Activated T-cell treated with anti-CD3 and anti-CD28 coated beads for 48 hours (primary cell): ENCODE measurements around the gene NFE2L2.
A peak's percentile ranks its signal among the peaks of the same experiment; 100 is the strongest.
"Not testable (repeated sequence)": the region's sequence is repeated elsewhere in the genome, so short reads cannot be mapped to it uniquely, and the experiment has no call there.

Experiments used
- DNase-seq: peaks from one replicate; pipeline ENCODE4 v3.0.0-alpha.2; 2020; ENCODE audit warnings: low read depth

The NFE2L2 gene

GRCh38 chr2:177264693-177265587 lies at the start of gene NFE2L2:
NFE2L2 (minus strand) TSS chr2:177264727; CDS start chr2:177264576, 151 bp downstream.
- peak; percentile 94 for DNase-seq

GRCh38 chr2:177314194-177314593 lies 49.7 kb upstream of the NFE2L2 start:
- DNase-seq = no peak

GRCh38 chr2:177313162-177313781 lies 48.7 kb upstream of the NFE2L2 start:
- no peak for DNase-seq

GRCh38 chr2:177312562-177312961 lies 48.0 kb upstream of the NFE2L2 start:
- DNase-seq = no peak

- not testable (repeated sequence) for DNase-seq
Observed at GRCh38 chr2:177309672-177310309, 45.3 kb upstream of the NFE2L2 start.

- DNase-seq = no peak
Observed at GRCh38 chr2:177306550-177306949, 42.0 kb upstream of the NFE2L2 start.

GRCh38 chr2:177303939-177304338 lies 39.4 kb upstream of the NFE2L2 start:
- no peak for DNase-seq

- DNase-seq = no peak
Observed at GRCh38 chr2:177302552-177302951, 38.0 kb upstream of the NFE2L2 start.

GRCh38 chr2:177298191-177298590 lies 33.7 kb upstream of the NFE2L2 start:
- DNase-seq = no peak

- no peak for DNase-seq
Observed at GRCh38 chr2:177296040-177296439, 31.5 kb upstream of the NFE2L2 start.

- no peak for DNase-seq
Observed at GRCh38 chr2:177295484-177295883, 31.0 kb upstream of the NFE2L2 start.

GRCh38 chr2:177291701-177292100 lies 27.2 kb upstream of the NFE2L2 start:
- DNase-seq = peak; percentile 25

GRCh38 chr2:177289824-177290628 lies 25.5 kb upstream of the NFE2L2 start:
- DNase-seq = no peak

GRCh38 chr2:177287814-177288213 lies 23.3 kb upstream of the NFE2L2 start:
- DNase-seq = no peak

- no peak for DNase-seq
Observed at GRCh38 chr2:177285892-177286715, 21.6 kb upstream of the NFE2L2 start.

GRCh38 chr2:177284531-177284930 lies 20.0 kb upstream of the NFE2L2 start:
- no peak for DNase-seq

GRCh38 chr2:177283906-177284305 lies 19.4 kb upstream of the NFE2L2 start:
- DNase-seq = no peak

GRCh38 chr2:177282787-177283572 lies 18.5 kb upstream of the NFE2L2 start:
- no peak for DNase-seq

GRCh38 chr2:177282181-177282641 lies 17.7 kb upstream of the NFE2L2 start:
- DNase-seq = no peak
